ENCODE data around the gene HMGCLL1.

GRCh38 chr6:55584654-55585354, 5.8 kb upstream of the HMGCLL1 start:
- TF ChIP-seq CTCF (IDR thresholded peaks at IDR 0.05), result no peak
- no peak for TF ChIP-seq ZFX (IDR thresholded peaks at IDR 0.05; ENCODE audit: borderline replicate concordance)

All from 22Rv1 (cell line).